Melanocyte of skin (primary cell): ENCODE data around the gene MYH6. TPM values are rescaled to one million over a fixed set of nuclear protein-coding genes. Genes with fewer than 3 reads are reported as not detected.

Experiments
- small RNA-seq, 2 donors: library from RNA; depleted of rRNA; stranded (forward); fragments of <200 nt; gene quantifications; one replicate each; pipeline ENCODE3, GENCODE V24; 2012
- total RNA-seq, 2 donors: library from RNA; depleted of rRNA; stranded (reverse); fragments of >200 nt; gene quantifications; 2 replicates each; pipeline ENCODE4 v1.2.3, GENCODE V29; 2012

Gene MYH6
- not detected for total RNA-seq

DNA sequence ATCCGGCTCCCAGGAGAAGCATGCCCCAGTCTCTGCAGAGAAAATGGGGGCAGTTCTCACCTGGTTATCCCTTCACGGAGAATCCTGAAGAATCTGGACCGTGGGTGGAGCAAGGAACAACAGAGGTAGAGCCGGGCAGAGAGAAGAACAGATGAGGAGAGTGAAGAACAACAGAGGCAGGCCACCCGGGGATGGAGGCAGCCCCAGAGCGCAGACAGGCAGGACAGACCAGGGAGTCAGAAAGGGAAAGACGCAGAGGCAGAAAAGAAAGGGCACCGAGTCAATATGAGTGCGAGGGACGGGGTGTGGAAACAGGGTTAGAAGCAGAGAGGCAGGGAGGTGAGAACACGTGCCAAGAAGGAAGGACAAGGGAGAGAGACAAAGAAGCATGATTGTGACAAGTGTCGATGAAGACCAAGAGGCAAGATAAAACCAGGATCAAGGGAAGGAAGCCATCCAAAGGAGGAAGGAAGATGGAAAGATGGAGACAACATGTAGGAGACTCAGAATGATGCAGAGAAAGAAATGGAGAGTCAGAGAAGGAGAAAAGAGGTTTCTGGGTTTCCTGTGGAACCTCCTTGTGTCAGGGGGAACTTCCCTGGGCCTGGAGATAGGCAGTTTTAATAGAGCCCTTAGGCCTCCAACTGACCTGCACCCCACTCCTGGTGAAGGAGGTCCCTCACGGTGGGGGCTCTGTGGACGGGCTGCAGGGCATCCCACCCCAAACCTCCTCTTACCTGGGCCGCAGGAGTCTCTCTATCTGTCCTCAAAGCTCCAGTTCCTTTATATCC lies at the start of gene MYH6:
Gene MYH6, minus strand, starts transcription at position 758 of the 791 bp plus-strand sequence. CDS start 1,050 bp downstream, outside the sequence.

DNA sequence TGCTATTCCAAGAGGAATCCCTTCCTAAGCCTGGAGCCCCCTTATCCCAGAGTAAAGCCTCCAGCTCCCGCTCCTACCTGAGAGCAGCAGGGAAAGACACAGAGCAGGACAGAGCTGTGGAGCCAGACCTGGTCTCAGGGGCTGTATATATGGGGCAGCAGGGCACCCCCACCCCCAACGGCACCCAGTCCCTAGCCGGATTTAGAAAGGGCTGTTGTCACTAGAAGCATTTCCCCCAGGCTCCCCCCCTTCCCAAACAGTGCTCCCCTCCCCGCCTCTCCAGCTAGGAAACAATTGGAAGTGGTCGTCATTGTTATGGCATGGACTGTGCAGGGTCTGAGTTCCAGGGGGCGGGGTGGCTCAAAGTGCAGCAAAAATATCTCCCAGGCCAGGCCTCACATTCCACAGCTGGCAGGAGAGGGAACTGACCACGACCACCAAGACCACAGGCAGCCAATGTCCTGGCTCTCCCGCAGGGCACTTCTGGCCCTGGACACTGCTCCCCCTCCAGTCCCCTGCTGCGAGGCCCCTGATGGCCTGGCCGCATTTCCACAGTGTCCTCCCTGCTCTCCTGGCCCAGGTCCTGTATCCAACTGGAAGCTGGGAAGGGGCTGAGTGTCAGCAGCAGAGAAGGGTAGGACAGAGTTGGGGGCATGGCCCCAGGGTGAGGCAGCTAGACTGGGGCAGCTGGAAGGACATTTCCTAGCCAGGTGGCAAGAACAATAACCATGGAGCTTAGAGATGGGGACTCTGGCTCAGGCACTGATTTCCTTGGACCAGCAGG lies 27.7 kb upstream of the MYH6 start, which contains the start of gene MYH7:
Gene MYH7, minus strand, starts transcription at position 118 of the 784 bp plus-strand sequence. CDS start 1,928 bp downstream, outside the sequence.

DNA sequence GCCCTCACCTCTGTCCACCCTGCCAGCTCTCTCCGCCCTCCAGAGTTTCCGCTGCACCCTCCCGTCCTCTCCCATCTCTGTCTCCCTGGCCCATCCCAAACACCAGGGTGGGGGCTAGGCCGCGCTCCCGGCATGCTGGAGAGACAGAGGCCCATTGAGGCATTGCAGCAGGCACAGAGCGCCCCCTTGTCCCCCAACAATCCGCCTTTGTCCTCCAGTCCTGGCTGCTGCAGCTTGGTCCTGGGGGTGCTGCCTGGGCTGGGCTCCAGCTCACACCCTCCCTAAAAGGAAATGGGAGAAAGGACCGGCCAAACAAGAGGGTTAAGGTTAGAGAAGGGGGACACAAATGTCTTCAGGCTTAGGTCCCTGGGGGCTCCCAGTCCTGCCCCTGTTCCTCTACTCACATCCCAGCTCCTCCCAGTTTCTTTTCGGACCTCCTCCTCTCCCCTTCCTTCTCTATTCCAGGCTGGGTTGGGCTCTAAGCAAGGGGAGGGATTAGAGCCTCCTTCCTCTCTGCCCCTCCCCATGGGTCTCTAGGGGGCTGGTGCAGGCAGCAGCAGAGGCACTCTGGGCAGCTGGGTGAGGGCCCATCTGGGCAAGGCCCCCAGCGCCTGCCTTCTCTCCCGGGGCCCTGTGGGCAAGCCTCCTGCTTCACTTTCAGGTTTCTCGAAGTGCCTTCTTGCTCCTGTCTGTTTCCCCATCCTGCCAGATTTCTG lies 31.4 kb downstream of the MYH6 start, which contains the start of gene CMTM5:
Gene CMTM5, plus strand, starts transcription at position 565 of the 716 bp plus-strand sequence. CDS start 206 bp downstream, outside the sequence.

DNA sequence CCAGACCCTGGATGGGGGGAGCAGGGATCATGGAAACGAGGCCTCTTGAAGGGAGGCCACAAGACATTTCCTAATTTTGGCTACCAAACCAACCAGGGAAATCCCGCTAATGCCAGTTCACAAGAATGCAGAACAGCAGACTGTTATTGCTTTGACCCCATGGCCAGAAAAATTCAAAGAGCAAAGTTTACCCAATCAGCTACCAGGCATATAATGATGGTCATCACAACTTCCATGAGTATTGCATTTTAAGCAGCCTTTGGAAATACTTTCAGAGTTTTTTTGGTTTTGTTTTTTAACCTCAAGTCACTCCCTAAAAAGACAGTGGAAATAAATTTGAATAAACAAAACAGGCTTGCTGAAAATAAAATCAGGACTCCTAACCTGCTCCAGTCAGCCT lies 35.6 kb downstream of the MYH6 start, which contains the start of gene IL25:
Gene IL25, plus strand, starts transcription at position 301 of the 400 bp plus-strand sequence.

DNA sequence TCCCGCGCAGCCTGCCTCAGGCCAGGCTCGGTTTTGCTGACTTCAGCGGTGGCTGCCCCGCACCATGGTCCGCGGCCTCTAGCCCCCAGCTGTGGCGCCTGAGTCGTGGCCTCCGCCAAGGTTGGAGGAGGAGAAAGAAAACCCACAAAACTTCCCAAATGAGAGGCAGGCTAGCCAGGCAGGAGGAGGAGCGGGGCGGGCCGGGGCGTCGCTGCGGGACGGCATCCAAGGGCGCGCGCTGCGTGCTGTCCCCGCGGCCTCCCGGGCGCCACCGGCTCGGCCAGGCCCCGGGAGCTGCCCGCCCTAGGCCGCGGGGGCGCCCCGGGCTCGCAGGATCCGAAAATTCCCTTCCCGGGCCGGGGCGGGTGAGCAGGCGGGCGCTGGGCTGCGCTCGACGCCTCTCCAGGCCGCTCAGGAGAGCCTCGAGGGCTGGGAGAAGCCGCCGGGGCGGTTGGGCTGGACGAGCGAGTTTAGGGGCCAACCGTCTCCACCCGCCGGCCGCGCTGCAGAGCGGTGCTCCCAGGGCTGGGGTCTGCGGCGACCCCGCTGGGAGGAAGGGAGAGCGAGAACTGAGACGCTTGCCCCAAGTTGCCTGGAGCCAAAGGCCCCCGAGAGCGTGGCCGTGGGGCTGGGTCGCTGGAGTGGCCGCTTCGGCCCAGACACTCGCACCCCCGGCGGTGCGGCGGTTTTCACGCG lies 42.9 kb downstream of the MYH6 start, which contains the start of gene EFS:
Gene EFS, minus strand, starts transcription at position 137 of the 696 bp plus-strand sequence. CDS start 147 bp downstream, outside the sequence.

DNA sequence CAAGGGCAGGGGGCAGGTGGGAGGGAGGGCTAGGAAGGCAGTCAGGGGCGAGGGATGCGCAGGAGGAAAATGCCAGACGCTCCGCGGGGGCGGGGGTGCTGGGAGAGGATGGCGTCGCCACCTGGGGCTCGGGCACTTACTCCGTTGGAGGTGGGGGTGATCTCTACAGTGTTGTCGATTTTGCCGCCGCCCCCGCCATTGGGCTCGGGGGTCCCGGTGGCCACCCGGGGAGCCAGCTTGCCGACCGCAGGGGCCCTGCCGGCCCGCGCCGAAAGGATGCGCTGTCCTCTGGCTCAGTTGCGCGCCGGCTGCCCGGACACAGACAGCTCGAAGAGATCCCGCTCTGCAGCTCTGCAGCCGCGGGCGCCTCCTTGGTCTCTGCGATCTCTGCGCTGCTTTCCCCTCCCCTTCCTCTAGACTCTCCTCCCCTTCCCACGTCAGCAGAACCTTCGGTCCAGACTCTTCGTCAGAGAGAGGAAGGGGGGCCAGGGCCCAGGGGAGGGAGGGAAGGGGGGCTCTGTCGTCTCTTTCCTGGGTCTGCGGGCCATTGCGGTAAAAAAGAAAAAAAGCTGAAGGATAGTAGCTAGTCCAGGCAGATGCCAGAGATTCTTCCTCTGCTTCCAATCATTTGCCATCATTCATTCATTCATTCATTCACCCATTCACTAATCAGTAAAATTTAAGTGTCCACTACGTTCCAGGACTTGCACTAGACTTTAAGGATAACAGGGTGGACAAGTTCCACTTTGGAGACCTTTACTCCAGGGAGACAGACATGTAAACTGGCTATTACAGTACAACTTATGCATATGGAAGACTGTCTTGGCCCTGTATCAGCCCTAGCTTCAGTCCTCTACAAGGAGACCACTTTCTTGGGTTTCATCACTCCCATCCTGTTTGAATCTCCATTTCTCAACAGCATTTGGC lies 55.3 kb downstream of the MYH6 start, which contains the start of gene SLC22A17:
Gene SLC22A17, minus strand, starts transcription at position 382 of the 927 bp plus-strand sequence.

Small RNAs within 50 kb of the gene (small RNA-seq; reads per million reads assigned to genes)
- gene MIR208A (0 reads per million in 2 donors), gene MIR208B (0 to 0.06 reads per million in 2 donors)

Other genes starting within 250 kb of the MYH6 start
- gene SLC7A8, start 224.6 kb downstream of the MYH6 start, total RNA-seq = 10 to 100 TPM; 24.1 to 43.3 TPM
- gene RNF212B, start 170.3 kb downstream of the MYH6 start, total RNA-seq = under 1 TPM in 1 of 2 donors, not detected in 1; 0.34 TPM
- 10 to 100 TPM; 10.3 to 12.7 TPM for gene HOMEZ, start 122.1 kb downstream of the MYH6 start, total RNA-seq
- gene PPP1R3E, start 105.4 kb downstream of the MYH6 start, total RNA-seq = 1 to 10 TPM; 2.7 to 3.8 TPM
- gene BCL2L2, start 101.4 kb downstream of the MYH6 start, total RNA-seq = 10 to 100 TPM; 13.1 to 22.0 TPM
- gene PABPN1, start 86.8 kb downstream of the MYH6 start, total RNA-seq = 10 to 100 TPM; 33.0 to 54.3 TPM
- 1 to 10 TPM; 2.4 to 3.3 TPM for gene SLC22A17, start 55.4 kb downstream of the MYH6 start, total RNA-seq
- 1 to 10 TPM; 1.3 to 2.1 TPM for gene EFS, start 43.1 kb downstream of the MYH6 start, total RNA-seq
- not detected for gene IL25, start 35.5 kb downstream of the MYH6 start, total RNA-seq
- gene CMTM5, start 31.2 kb downstream of the MYH6 start, total RNA-seq = under 1 TPM; 0.67 to 0.69 TPM
- gene MYH7, start 27.4 kb upstream of the MYH6 start, total RNA-seq = not detected
- 10 to 100 TPM; 31.7 to 54.6 TPM for gene NGDN, start 61.4 kb upstream of the MYH6 start, total RNA-seq
- gene ZFHX2, start 143.5 kb upstream of the MYH6 start, total RNA-seq = under 1 TPM; under 0.01 TPM
- 10 to 100 TPM; 20.3 to 31.7 TPM for gene THTPA, start 148.0 kb upstream of the MYH6 start, total RNA-seq
- 10 to 100 TPM; 23.1 to 27.0 TPM for gene AP1G2, start 159.5 kb upstream of the MYH6 start, total RNA-seq
- gene JPH4, start 170.5 kb upstream of the MYH6 start, total RNA-seq = under 1 TPM in 1 of 2 donors, not detected in 1; 0.33 TPM
- gene DHRS2, start 228.1 kb upstream of the MYH6 start, total RNA-seq = under 1 TPM; 0.33 to 0.34 TPM